HepG2 (cell line): ENCODE results near the gene OST4. TPM values are rescaled to one million over a fixed set of nuclear protein-coding genes. Genes with fewer than 3 reads are reported as not detected.

ENCODE experiments used
- BRCA1 ChIP-seq: sonication (generic); formaldehyde crosslinking; IDR thresholded peaks from 2 replicates; pipeline ENCODE4 v1.4.0; 2020; ENCODE audit warnings: missing genetic modification reagents
- CC2D1A ChIP-seq: sonication (generic); formaldehyde crosslinking; IDR thresholded peaks from 2 replicates; pipeline ENCODE4 v1.8.1; 2023; ENCODE audit warnings: mild to moderate bottlenecking, missing genetic modification reagents
- CTCF ChIP-seq: sonication (generic); formaldehyde crosslinking; IDR thresholded peaks from 2 replicates; pipeline ENCODE4 v1.5.0; 2020; ENCODE audit warnings: mild to moderate bottlenecking, missing genetic modification reagents, moderate library complexity
- DNMT3B ChIP-seq: conservative IDR thresholded peaks from 2 replicates; pipeline ENCODE4 v1.6.1; 2016; ENCODE audit warnings: missing biosample characterization, control low read depth
- NR1H2 ChIP-seq: sonication (generic); formaldehyde crosslinking; IDR thresholded peaks from 2 replicates; pipeline ENCODE4 v1.8.1; 2022; ENCODE audit warnings: low read depth, missing genetic modification reagents, borderline replicate concordance
- NR2F6 ChIP-seq, 2 experiments: IDR thresholded peaks; 2 replicates each; pipeline ENCODE4 v1.6.1; 2016; ENCODE audit warnings: antibody characterized with exemption in 1 of 2, mild to moderate bottlenecking in 1 of 2
- PHF20 ChIP-seq: sonication (generic); formaldehyde crosslinking; IDR thresholded peaks from 2 replicates; pipeline ENCODE4 v1.5.0; 2020; ENCODE audit warnings: mild to moderate bottlenecking, missing genetic modification reagents
- RAD51 ChIP-seq: fragments of 450-650 bp; IDR thresholded peaks from 2 replicates; pipeline ENCODE4 v1.6.1; 2016; ENCODE audit warnings: borderline replicate concordance
- RXRB ChIP-seq: IDR thresholded peaks from 2 replicates; pipeline ENCODE4 v1.6.1; 2016; ENCODE audit warnings: borderline replicate concordance, missing genetic modification reagents, missing compliant biosample characterization
- SNRNP70 ChIP-seq: fragments of 200-400 bp; formaldehyde crosslinking; IDR thresholded peaks from 2 replicates; pipeline ENCODE4 v1.6.1; 2017; ENCODE audit warnings: mild to moderate bottlenecking, low read depth, low read length, moderate library complexity
- TCF12 ChIP-seq, 2 experiments: fragments of 450-650 bp in 1 of 2; sonication (generic) in 1 of 2; formaldehyde crosslinking in 1 of 2; IDR thresholded peaks; 2 replicates each; pipeline versions ENCODE4 v1.6.1 to v1.8.0; 2017 to 2022; ENCODE audit warnings: antibody characterized with exemption in 1 of 2, mild to moderate bottlenecking in 1 of 2, missing genetic modification reagents in 1 of 2, moderate library complexity in 1 of 2
- TERF1 ChIP-seq: sonication (generic); formaldehyde crosslinking; IDR thresholded peaks from 2 replicates; pipeline ENCODE4 v1.8.0; 2022; ENCODE audit warnings: mild to moderate bottlenecking, missing genetic modification reagents, moderate library complexity
- TOPORS ChIP-seq: sonication (generic); formaldehyde crosslinking; IDR thresholded peaks from 2 replicates; pipeline ENCODE4 v1.8.0; 2023; ENCODE audit warnings: mild to moderate bottlenecking, missing genetic modification reagents
- ZBTB46 ChIP-seq: sonication (generic); formaldehyde crosslinking; IDR thresholded peaks from 2 replicates; pipeline ENCODE4 v1.4.0; 2020; ENCODE audit warnings: mild to moderate bottlenecking, missing genetic modification reagents, borderline replicate concordance
- ZMYM3 ChIP-seq: sonication (generic); formaldehyde crosslinking; IDR thresholded peaks from 2 replicates; pipeline ENCODE4 v1.5.1; 2020; ENCODE audit warnings: mild to moderate bottlenecking, missing genetic modification reagents
- ZNF207 ChIP-seq: fragments of 450-650 bp; IDR thresholded peaks from 2 replicates; pipeline ENCODE4 v1.6.1; 2016; ENCODE audit warnings: antibody characterized with exemption, borderline replicate concordance
- ZNF260 ChIP-seq: sonication (generic); formaldehyde crosslinking; IDR thresholded peaks from 2 replicates; pipeline ENCODE4 v1.4.0; 2020; ENCODE audit warnings: missing genetic modification reagents, low read depth, mild to moderate bottlenecking, borderline replicate concordance
- ZNF280B ChIP-seq: sonication (generic); formaldehyde crosslinking; IDR thresholded peaks from 2 replicates; pipeline ENCODE4 v1.5.0; 2020; ENCODE audit warnings: missing genetic modification reagents, mild to moderate bottlenecking, borderline replicate concordance
- ZNF333 ChIP-seq: sonication (generic); formaldehyde crosslinking; IDR thresholded peaks from 2 replicates; pipeline ENCODE4 v1.4.0; 2020; ENCODE audit warnings: mild to moderate bottlenecking, missing genetic modification reagents, borderline replicate concordance
- ZNF496 ChIP-seq: sonication (generic); formaldehyde crosslinking; IDR thresholded peaks from 2 replicates; pipeline ENCODE4 v1.8.1; 2023; ENCODE audit warnings: mild to moderate bottlenecking, moderate library complexity, missing genetic modification reagents; ENCODE audit not compliant: insufficient replicate concordance
- ZNF709 ChIP-seq: sonication (generic); formaldehyde crosslinking; IDR thresholded peaks from 2 replicates; pipeline ENCODE4 v1.5.0; 2020; ENCODE audit warnings: mild to moderate bottlenecking, missing genetic modification reagents
- ZNF713 ChIP-seq: sonication (generic); formaldehyde crosslinking; IDR thresholded peaks from 2 replicates; pipeline ENCODE4 v1.4.0; 2020; ENCODE audit warnings: mild to moderate bottlenecking, missing genetic modification reagents
- ZNF816 ChIP-seq: sonication (generic); formaldehyde crosslinking; IDR thresholded peaks from 2 replicates; pipeline ENCODE4 v1.8.0; 2022; ENCODE audit warnings: missing genetic modification reagents, mild to moderate bottlenecking, borderline replicate concordance
- ZSCAN31 ChIP-seq: sonication (generic); formaldehyde crosslinking; IDR thresholded peaks from 2 replicates; pipeline ENCODE4 v1.5.0; 2020; ENCODE audit warnings: low read depth, mild to moderate bottlenecking, missing genetic modification reagents
- polyA plus RNA-seq, 8 experiments: library from polyadenylated mRNA; depleted of rRNA in 3 of 8; stranded (reverse) in 7 of 8; unstranded in 1 of 8; fragments of >200 nt; fragmentation: Illumina TruSeq in 4 of 8; extraction: Trizol in 4 of 8; gene quantifications; 2 replicates each; pipeline versions ENCODE4 v1.2.1 to v1.2.3, GENCODE V29; 2011 to 2016; ENCODE audit warnings: low read depth in 4 of 8, missing spikeins in 1 of 8, mixed read lengths in 1 of 8; ENCODE audit not compliant: insufficient read depth in 1 of 8
- total RNA-seq, 5 experiments: library from RNA; depleted of rRNA; stranded (reverse); fragments of >200 nt; fragmentation: Illumina TruSeq; extraction: Trizol; gene quantifications; 2 replicates each; pipeline ENCODE4 v1.2.3, GENCODE V29; 2016; ENCODE audit warnings: low read depth in 1 of 5

Gene OST4
- total and polyA plus RNA-seq, 2 of the 13 experiments (the other 11 are each of a cell fraction or from before 2014, with no cell fraction given): 498 to 584 TPM

GRCh38 chr2:27086090-27086723 lies 14.8 kb upstream of the OST4 start (continued):
- no peak for TF ChIP-seq TERF1 (CRISPR knock-in tag)
- peak; percentile 74; the same call in 1 of the 2 replicates for TF ChIP-seq RXRB (CRISPR knock-in tag)
- TF ChIP-seq ZNF260 (CRISPR knock-in tag): no peak
- no peak for TF ChIP-seq SNRNP70
- 0 out of 2 replicates have a peak, but pooled peaks have one; percentile 13 for TF ChIP-seq ZNF816 (CRISPR knock-in tag)
- no peak; the same call in 1 of the 2 replicates for TF ChIP-seq ZNF333 (CRISPR knock-in tag)
- no peak for TF ChIP-seq NR1H2 (CRISPR knock-in tag)
- TF ChIP-seq ZBTB46 (CRISPR knock-in tag): no peak; the same call in 1 of the 2 replicates
- no peak for TF ChIP-seq RAD51
- no peak for TF ChIP-seq TCF12 (IDR thresholded peaks at IDR 0.05)
- no peak for TF ChIP-seq TCF12 (CRISPR knock-in tag; IDR thresholded peaks at IDR 0.05)
- 0 out of 2 replicates have a peak, but pooled peaks have one; percentile 33 for TF ChIP-seq ZNF709 (CRISPR knock-in tag)
- TF ChIP-seq TOPORS (CRISPR knock-in tag): no peak
- TF ChIP-seq ZNF496 (CRISPR knock-in tag): no peak
- peak; percentile 87 for TF ChIP-seq CTCF (CRISPR knock-in tag)
- no peak; the same call in 1 of the 2 replicates for TF ChIP-seq ZNF713
- TF ChIP-seq DNMT3B (CRISPR knock-in tag): no peak; the same call in 1 of the 2 replicates
- no peak for TF ChIP-seq CC2D1A (CRISPR knock-in tag)
- TF ChIP-seq BRCA1 (CRISPR knock-in tag): no peak
- no peak for TF ChIP-seq ZMYM3 (CRISPR knock-in tag)
- TF ChIP-seq NR2F6 (IDR thresholded peaks at IDR 0.05): no peak
- TF ChIP-seq NR2F6 (CRISPR knock-in tag; IDR thresholded peaks at IDR 0.05): peak; percentile 75; the same call in 1 of the 2 replicates
- 0 out of 2 replicates have a peak, but pooled peaks have one; percentile 22 for TF ChIP-seq ZSCAN31
- no peak; the same call in 1 of the 2 replicates for TF ChIP-seq ZNF280B (CRISPR knock-in tag)
- TF ChIP-seq ZNF207: no peak
- TF ChIP-seq PHF20 (CRISPR knock-in tag): peak; percentile 59
